ENCODE results near the gene GABRP.

DNA sequence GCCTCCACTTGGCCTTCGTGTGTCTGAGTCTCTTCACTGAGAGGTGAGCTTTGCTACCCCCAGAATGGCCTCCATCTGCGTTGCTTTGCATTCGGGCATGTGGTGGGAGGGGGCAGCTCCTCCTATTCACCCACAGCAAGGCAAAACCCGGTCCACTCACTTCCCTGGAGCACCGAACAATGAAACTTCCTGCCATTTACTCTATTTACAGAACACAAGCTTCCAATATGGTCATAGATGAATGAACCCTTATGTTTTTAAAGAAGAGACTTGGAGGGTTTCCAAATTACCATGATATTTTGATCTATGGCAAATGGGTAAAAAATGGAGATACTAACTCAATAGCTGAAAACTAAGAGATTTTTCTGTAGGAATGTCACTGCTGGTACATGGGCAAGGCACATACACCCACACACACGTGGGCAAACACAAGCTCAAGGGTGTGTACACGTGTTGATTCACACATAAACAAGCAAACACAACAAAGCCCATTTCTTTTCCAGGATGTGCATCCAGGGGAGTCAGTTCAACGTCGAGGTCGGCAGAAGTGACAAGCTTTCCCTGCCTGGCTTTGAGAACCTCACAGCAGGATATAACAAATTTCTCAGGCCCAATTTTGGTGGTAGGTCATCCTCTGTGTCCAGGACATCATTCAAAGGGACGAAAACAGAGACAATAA, 5.2 kb downstream of the GABRP start:
- TF ChIP-seq, protein P1, sequence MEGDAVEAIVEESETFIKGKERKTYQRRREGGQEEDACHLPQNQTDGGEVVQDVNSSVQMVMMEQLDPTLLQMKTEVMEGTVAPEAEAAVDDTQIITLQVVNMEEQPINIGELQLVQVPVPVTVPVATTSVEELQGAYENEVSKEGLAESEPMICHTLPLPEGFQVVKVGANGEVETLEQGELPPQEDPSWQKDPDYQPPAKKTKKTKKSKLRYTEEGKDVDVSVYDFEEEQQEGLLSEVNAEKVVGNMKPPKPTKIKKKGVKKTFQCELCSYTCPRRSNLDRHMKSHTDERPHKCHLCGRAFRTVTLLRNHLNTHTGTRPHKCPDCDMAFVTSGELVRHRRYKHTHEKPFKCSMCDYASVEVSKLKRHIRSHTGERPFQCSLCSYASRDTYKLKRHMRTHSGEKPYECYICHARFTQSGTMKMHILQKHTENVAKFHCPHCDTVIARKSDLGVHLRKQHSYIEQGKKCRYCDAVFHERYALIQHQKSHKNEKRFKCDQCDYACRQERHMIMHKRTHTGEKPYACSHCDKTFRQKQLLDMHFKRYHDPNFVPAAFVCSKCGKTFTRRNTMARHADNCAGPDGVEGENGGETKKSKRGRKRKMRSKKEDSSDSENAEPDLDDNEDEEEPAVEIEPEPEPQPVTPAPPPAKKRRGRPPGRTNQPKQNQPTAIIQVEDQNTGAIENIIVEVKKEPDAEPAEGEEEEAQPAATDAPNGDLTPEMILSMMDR (IDR thresholded peaks at IDR 0.05 in 4 of 5, conservative IDR thresholded peaks at IDR 0.05 in 1 of 5): no peak
- no peak for TF ChIP-seq POLR2A (IDR thresholded peaks at IDR 0.05)

Data from gastrocnemius medialis (tissue), 4 donors.